Frontal cortex (tissue), 4 donors: ENCODE measurements around the gene DSG3. TPM values are rescaled to one million over a fixed set of nuclear protein-coding genes. Genes with fewer than 3 reads are reported as not detected.

Source experiments
- DNase-seq, 2 donors: peaks; one replicate each; pipeline ENCODE4 v3.0.0; 2012; ENCODE audit warnings: low spot score in 2 of 2
- FAIRE-seq: peaks from 2 replicates; lab custom pipeline; 2012; peaks lifted over from hg19 to GRCh38; lab: Jason Lieb, UNC
- total RNA-seq: library from RNA; depleted of rRNA; stranded (reverse); fragments of >200 nt; gene quantifications from one replicate; pipeline ENCODE4 v1.2.3, GENCODE V29; 2014
- donor health status: control.
- donor health status: control.
- donor health status: control.

The DSG3 gene, protein sequence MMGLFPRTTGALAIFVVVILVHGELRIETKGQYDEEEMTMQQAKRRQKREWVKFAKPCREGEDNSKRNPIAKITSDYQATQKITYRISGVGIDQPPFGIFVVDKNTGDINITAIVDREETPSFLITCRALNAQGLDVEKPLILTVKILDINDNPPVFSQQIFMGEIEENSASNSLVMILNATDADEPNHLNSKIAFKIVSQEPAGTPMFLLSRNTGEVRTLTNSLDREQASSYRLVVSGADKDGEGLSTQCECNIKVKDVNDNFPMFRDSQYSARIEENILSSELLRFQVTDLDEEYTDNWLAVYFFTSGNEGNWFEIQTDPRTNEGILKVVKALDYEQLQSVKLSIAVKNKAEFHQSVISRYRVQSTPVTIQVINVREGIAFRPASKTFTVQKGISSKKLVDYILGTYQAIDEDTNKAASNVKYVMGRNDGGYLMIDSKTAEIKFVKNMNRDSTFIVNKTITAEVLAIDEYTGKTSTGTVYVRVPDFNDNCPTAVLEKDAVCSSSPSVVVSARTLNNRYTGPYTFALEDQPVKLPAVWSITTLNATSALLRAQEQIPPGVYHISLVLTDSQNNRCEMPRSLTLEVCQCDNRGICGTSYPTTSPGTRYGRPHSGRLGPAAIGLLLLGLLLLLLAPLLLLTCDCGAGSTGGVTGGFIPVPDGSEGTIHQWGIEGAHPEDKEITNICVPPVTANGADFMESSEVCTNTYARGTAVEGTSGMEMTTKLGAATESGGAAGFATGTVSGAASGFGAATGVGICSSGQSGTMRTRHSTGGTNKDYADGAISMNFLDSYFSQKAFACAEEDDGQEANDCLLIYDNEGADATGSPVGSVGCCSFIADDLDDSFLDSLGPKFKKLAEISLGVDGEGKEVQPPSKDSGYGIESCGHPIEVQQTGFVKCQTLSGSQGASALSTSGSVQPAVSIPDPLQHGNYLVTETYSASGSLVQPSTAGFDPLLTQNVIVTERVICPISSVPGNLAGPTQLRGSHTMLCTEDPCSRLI
- total RNA-seq: under 0.01 TPM

DNA sequence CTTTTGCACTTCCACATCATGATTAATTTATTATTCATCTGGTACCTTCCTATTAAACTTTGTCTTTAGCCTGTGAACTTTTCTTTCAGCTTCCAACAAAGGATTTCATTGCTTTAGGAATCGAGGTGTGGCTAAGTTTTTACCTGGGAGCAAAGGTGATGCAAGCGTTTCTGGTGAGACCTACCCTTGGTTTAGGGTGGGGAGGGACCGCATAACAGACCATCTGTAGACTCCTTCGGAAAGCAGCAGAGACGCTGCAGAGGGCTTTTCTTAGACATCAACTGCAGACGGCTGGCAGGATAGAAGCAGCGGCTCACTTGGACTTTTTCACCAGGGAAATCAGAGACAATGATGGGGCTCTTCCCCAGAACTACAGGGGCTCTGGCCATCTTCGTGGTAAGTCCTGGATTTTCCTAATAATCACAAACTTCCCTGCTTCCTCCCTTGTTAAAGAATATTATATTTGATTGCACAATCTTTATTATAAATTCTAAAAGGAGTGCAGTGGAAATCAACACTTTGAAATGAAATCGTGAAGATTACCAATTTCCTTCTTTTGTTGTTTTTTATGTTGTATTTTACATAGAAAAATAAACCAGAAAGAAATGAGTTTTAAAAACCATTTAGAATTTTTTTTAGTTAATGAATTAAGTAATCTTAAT is at the start of gene DSG3:
DSG3 (plus strand) TSS at position 212 of the 662 bp plus-strand sequence; CDS start at position 349, 137 bp downstream.
- DNase-seq (no peak), FAIRE-seq (no peak)

DNA sequence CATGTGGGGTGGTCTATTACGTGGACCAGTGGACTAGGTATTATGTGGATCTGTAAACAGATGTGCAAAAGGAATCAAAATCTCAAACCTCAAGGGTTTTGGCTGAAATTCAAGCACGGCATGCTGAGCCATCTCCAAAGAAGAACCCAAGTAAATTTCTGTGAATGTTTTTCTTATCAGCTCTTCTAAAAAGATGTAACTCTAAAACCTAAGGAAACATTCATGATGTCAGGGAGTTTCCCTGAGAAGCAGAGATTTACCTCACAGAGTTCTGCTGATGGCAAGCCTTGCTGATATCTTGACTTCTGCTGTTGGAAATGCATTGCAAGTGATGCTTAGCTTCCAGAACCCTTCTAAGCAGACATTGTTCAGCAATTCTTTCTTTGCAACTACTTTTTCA is 49.4 kb upstream of the DSG3 start:
- FAIRE-seq (no peak), DNase-seq (no peak)

DNA sequence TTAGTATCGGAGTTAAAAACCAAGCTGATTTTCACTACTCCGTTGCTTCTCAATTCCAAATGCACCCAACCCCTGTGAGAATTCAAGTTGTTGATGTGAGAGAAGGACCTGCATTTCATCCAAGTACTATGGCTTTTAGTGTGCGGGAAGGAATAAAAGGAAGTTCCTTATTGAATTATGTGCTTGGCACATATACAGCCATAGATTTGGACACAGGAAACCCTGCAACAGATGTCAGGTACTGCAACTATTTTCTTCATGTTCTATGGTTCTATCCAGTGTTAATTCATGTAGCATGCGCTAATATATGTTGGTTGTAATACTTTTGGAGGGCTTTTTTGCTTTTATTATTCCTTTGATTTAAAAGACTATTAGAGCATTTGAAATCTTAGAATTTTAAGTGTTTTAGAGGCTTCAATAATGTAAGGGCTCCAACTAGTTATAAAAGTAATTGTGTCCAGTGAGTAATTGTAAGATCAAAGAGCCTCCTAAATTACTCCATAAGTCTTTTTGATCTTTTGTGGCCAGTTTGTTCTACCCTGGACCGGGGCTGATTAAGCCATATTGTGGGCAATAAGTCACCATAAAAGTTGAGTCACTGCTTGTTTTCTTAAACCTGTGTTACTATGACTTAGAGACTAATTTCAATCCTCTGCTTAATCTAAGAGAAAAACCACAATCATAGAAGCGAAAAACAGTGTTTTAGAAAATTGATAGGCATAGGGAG is 48.1 kb upstream of the DSG3 start:
- no peak for FAIRE-seq

DNA sequence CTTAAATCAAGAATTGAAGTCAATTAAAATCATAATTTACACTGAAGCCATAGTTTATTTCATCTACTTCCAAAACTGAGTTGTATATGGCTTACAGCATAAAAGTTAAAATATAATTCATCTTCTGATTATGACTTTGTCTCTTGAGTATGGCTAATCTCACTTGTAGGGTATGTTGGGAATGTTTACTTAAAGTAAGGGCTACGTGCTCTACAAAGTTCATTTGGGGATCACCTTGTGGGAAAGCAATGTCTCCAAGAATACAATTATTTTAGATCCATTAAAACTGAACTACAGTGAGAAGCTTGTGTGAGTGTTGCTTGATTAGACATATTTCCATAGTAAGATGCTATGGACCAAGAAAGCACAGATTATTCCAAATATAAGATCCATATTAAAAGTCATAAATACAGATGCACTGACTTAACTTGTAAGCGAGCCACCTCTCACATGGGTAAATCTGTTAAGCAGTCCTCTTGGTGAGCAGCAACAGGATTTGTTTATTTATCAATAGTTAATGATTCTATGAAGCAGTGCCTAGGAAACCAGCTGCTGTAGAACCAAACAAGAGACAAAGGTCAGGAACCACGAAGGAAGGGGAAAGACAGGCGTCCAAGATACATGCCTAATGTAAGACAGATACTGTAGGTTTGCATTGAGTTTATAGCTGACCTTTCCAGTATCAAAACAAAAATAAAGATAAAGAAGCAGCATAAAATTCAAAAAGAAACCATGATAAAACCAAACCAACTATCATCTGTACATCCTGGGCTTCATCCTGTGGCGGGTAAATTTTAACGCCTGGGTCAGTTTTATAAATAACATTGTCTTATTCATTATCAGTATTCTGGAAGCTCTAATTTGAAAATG is 46.1 kb upstream of the DSG3 start:
- no peak for FAIRE-seq
- DNase-seq: no peak

More for the DNA sequence above, 48.1 kb upstream of the DSG3 start:
- no peak for DNase-seq

DNA sequence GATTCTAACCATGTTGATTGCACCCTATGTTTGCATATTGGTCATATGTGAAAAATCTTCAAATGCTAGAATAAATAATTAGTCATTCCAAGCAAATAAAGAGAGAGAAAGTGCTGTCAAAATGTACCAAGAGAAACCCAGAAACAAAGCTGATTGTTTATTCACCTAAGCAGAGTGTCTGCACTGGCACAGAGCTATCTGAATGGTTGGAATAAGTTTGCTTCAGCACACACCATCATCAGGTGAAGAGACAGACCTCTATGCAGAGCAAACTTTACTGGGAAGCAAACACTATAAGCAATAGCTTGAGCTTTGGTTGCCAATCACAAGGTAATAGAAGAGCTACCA is 45.5 kb upstream of the DSG3 start:
- DNase-seq: no peak
- no peak for FAIRE-seq

DNA sequence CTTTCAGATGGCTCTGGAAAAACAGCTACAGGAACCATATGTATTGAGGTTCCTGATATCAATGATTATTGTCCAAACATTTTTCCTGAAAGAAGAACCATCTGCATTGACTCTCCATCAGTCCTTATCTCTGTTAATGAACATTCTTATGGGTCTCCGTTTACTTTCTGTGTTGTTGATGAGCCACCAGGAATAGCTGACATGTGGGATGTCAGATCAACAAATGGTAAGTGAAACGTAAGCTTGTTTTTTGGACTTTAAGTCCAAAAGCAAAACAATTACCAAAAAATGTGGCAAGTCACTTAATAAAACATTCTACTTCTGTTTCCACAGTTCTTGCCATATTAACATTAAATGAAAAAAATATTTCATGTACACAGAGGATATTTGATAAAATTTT is 44.1 kb upstream of the DSG3 start:
- DNase-seq (no peak), FAIRE-seq (no peak)

DNA sequence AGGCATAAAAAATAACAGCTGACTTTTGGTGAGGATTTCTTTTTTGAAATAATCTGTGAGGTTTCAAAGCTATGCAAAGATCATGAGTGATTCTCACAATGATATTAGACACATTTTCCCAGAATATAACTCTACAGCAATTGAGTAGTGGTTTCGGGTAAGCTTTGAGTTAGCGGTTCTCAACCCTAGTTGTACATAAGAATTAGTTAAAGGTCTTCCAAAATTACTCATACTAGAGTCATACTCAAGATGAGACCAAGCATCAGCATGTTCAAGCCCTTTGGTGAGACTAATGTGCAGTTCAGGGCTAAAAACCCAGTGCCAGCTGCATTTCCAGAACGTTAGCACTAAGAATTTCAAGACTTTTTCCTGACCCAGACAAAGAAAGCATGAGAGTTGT is 39.9 kb upstream of the DSG3 start:
- FAIRE-seq (no peak), DNase-seq (no peak)

DNA sequence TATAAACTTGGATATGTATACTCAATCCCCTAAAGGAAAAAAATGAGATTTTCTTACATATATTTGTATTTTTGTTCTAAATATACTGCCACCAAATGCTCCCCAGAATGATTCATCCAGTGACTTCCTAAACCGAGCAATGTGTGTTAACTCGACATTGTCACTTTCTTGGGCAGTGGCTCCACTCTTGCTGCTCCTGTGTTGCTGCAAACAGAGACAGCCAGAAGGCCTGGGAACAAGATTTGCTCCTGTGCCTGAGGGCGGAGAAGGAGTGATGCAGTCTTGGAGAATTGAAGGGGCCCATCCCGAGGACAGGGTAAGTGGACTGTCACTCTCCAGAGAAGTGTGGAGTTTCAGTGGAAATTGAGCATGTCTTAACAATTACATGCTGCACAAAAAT is 38.3 kb upstream of the DSG3 start:
- DNase-seq (peak in 1 of 2 donors; percentile 1), FAIRE-seq (no peak)

DNA sequence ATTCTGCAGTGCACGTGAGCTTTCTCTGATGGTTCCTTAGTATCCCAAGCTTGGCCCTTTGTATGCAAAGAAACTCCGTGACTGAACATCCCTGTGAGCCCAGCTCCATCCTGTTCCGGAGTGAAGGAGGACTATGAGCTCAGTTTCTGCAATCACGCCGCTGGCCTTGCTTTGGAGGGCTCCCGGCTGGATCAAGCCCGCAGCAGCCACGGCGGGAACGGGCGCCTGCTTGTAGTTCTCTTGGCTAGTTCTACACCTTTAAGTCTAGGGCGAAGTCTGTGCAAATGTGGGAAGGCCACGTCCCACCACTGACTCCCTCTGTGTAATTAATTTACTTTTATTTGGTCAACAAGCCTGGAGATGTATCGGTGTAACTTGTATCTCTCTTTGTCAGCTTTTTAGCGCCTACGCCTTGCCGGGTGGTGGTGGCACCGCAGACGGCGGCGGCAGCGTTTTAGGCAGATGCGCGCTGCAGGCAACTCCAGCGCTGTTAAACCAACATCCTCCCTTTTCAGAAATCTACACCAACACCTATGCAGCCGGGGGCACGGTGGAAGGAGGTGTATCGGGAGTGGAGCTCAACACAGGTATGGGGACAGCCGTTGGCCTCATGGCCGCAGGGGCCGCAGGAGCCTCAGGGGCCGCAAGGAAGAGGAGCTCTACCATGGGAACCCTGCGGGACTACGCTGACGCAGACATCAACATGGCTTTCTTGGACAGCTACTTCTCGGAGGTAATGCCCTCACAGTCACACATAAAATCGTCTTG is 36.6 kb upstream of the DSG3 start:
- FAIRE-seq (no peak), DNase-seq (no peak)

DNA sequence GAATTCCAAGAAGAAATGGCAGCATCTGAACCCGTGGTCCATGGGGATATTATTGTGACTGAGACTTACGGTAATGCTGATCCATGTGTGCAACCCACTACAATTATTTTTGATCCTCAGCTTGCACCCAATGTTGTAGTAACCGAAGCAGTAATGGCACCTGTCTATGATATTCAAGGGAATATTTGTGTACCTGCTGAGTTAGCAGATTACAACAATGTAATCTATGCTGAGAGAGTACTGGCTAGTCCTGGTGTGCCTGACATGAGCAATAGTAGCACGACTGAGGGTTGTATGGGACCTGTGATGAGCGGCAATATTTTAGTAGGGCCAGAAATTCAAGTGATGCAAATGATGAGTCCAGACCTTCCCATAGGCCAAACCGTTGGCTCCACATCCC is 34.4 kb upstream of the DSG3 start:
- DNase-seq (no peak), FAIRE-seq (no peak)

DNA sequence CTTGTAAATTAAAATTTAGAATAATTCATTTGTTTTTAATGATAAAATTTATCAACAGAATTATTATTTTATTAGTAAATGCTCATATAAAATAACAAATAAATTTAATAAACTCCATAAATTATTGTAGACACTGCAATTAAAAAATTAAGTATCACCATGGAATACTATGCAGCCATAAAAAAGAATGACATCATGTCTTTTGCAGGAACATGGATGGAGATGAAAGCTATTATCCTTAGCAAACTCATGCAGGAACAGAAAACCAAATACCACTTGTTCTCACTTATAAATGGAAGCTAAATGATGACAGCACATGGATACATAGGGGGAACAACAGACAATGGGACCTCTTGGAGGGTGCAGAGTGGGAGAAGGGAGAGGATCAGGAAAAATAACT is 29.7 kb upstream of the DSG3 start:
- no peak for FAIRE-seq
- DNase-seq: no peak

DNA sequence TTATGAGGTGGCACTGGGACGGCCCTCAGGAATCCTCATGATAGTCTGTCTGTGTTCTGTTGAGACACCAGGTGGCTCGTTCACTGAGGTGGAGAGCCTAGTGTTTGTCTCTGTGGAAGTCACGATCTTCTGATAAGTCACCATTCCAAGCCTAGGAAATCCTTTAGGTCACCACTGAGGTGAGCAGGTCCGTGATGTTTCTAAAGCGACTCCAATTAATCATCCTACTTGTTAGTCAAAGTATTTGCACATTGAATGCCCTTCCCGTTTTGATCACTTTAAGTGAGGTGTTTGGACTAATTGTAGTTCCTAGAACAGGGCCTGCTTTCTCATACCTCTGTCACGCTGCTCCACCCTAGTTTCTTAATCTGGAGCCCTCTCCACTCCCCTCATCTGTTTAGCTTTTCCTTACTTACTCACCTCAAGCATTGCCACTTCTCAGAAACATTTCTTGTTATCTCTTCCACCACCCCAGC is 28.0 kb upstream of the DSG3 start:
- DNase-seq: no peak
- FAIRE-seq: no peak

DNA sequence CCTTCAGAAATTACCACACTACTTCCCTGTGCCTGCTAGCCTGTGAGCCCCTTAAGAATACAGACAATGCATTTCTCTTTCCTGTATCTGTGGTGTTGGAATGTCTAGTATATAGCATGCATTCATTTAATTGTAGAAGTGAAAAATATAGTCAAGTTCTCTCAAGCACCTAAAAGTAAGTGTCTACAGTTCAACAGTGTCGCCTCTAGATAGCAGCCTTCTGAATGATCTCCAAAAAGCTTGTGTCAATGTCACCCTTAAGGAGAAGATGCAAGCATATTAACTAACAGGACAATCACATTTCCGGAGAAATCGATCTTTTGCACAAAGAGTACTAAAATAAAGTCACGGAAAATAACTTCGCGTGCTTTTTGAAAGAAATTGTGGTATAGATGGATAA is 27.5 kb upstream of the DSG3 start:
- DNase-seq (no peak), FAIRE-seq (no peak)

DNA sequence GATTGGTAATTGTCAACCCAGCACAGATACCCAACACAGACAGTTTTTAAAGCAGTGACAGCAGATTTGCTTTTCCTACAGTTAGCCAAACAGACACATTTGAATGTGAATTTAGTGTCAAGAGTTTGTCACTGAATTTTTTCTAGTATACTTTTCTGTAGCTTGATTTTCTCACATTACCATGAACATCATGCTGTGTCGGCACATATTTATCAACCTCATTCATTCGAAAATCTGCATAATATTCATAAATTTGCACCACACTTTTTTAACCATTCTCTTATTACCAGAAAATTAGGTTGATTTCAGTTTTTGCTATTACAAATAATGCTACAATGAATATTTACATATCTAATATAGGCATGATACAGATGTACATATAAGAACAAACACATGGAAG is 27.0 kb upstream of the DSG3 start:
- FAIRE-seq (no peak), DNase-seq (no peak)

DNA sequence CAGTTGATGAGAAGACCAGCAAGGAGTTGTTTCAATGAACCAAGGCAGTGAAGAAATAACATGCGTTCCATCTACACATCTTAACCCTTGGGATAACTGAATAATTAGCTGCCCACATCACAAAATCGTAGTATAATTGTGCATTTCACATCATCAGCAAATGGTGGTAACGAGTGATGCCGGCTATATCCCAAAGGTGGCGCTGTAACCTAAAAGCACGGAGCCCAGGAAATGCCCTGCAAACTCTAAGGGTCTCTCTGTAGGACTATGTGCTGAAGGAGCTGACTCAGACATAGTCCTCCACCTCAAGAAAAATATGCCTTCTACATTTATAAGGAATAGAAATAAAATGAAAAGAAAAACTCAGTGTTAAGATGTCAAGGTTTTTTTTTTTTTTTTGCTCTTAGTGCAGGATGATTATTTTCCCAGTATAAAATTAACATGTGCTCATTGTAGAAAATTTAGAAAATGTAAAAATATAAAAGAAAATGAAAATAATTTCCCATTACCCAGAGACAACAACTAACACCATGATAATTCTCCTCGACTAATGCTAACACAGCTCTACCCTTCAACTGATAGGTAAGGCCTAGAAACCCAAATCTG is 23.1 kb upstream of the DSG3 start:
- no peak for DNase-seq
- FAIRE-seq: no peak

DNA sequence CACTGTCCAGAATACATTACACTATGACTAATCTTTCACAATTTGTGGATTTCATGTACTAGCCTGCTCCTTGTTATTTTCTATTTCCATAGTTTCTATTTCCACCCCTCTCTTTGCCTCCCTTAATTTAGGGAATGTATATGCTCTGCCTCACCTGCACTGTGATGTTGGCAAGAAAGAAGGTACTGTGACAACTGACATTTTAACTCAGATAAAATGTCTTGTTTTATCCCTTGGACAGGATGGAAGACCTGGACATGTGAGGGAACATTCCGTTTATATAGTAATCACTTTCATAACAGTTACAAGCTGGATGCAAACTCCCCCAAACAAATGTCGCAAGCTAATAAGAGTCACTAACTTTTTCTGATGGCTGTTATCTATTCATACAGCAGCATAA is 21.5 kb upstream of the DSG3 start:
- DNase-seq: no peak
- FAIRE-seq: no peak

DNA sequence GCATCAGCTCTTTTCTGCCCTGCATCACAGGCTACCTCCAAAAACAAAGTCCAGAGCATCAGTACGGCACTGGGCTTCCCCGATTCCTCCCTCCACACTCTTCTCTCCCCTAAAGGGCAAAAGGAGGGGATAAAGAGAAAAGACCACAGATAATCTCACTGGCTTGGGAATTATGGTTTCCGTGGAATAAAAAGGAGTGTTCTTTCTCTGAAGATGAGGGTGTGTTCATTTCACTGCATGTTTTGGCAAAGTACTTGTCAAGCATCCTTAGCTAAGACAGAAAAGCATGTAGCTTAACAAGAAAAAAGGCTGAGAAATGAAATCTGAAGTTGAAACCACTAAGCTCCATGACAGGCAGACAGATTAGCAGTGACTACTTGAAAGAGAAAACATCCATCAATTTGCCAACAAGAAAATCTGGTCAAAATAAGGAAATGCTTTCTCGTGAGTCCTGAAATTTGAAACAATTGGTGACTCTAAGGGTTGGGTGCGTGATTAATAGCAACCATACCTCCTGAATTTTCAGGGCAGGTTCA is 20.6 kb upstream of the DSG3 start:
- FAIRE-seq (no peak), DNase-seq (no peak)
